HCT116 (cell line): ENCODE results near the gene SLC27A5. TPM values are rescaled to one million over a fixed set of nuclear protein-coding genes. Genes with fewer than 3 reads are reported as not detected.

ENCODE experiments used
- ATAC-seq: fragments of 200-7000 bp; cut with Tn5 transposase; 2 replicates; pipeline ENCODE4 v1.9.1; 2020; ENCODE audit warnings: mild to moderate bottlenecking, moderate library complexity
- BruUV-seq: library from RNA; stranded (reverse); fragments of 400-500 nt; replicated peaks from 2 replicates; lab custom pipeline; 2021; lab: Mats Ljungman, UMichigan
- CTCF ChIA-PET: fragments of 300-600 bp; sonication (Branson Sonifier 250); formaldehyde crosslinking; loops from one replicate; lab custom pipeline; 2021; ENCODE audit warnings: antibody characterized with exemption; lab: Charles Lee
- POLR2A ChIA-PET: fragments of 300-600, 350-600 bp; sonication (Branson Sonifier 250); formaldehyde crosslinking; loops from one replicate; lab custom pipeline; 2021; ENCODE audit warnings: antibody characterized with exemption; lab: Charles Lee
- RAD21 ChIA-PET, 2 experiments: fragments of 300-600 bp; sonication (Branson Sonifier 250); formaldehyde crosslinking; loops; one replicate each; lab custom pipeline; 2023; ENCODE audit warnings: low total read pairs in 2 of 2; ENCODE audit not compliant: uncharacterized antibody in 2 of 2, unreplicated experiment in 2 of 2, low non-redundant PET in 1 of 2; lab: Charles Lee
- DNase-seq: peaks from one replicate; pipeline ENCODE4 v3.0.0-alpha.2; 2010; ENCODE audit warnings: low read depth, low spot score
- H2AFZ ChIP-seq: fragments of 200-600 bp; shearing (Covaris generic), sonication (generic); 2 replicates; pipeline ENCODE4 v1.6.1; 2017; ENCODE audit warnings: low read depth, mixed run types, mixed read lengths, antibody characterized with exemption, low read length; ENCODE audit not compliant: poor library complexity, severe bottlenecking
- H3K27ac ChIP-seq: 2 replicates; pipeline ENCODE4 v1.5.1; 2012; ENCODE audit warnings: low read depth, low read length
- H3K27me3 ChIP-seq: fragments of 200-600 bp; sonication (generic); 2 replicates; pipeline ENCODE4 v1.6.1; 2016; ENCODE audit warnings: mixed run types, low read length, mixed read lengths; ENCODE audit not compliant: insufficient read depth
- H3K36me3 ChIP-seq, 2 experiments: fragments of 200-500 bp in 1 of 2; fragments of 200-600 bp in 1 of 2; sonication (Bioruptor generic) in 1 of 2; sonication (generic) in 1 of 2; 2 replicates each; pipeline versions ENCODE4 v1.5.1 to v1.6.1; 2014 to 2016; ENCODE audit warnings: low read length in 2 of 2, inconsistent platforms in 1 of 2, mixed read lengths in 1 of 2, mixed run types in 1 of 2; ENCODE audit not compliant: insufficient read depth in 2 of 2, control insufficient read depth in 1 of 2
- H3K4me1 ChIP-seq, 2 experiments: fragments of 200-600 bp in 1 of 2; sonication (generic) in 1 of 2; 2 replicates each; pipeline versions ENCODE4 v1.5.1 to v1.6.1; 2012 to 2017; ENCODE audit warnings: low read length in 2 of 2, inconsistent platforms in 1 of 2, mild to moderate bottlenecking in 1 of 2, mixed read lengths in 1 of 2, mixed run types in 1 of 2, moderate library complexity in 1 of 2; ENCODE audit not compliant: insufficient read depth in 2 of 2, control insufficient read depth in 1 of 2
- H3K4me2 ChIP-seq: fragments of 200-600 bp; sonication (generic); 2 replicates; pipeline ENCODE4 v1.6.1; 2017; ENCODE audit warnings: mixed run types, low read length, mixed read lengths
- H3K4me3 ChIP-seq, 2 experiments: fragments of 200-600 bp in 1 of 2; sonication (generic) in 1 of 2; replicated peaks in 1 of 2; 2 replicates each; pipeline ENCODE4 v1.5.1; 2011 to 2016; ENCODE audit warnings: low read length in 2 of 2, control low read depth in 1 of 2, low read depth in 1 of 2, mild to moderate bottlenecking in 1 of 2, mixed read lengths in 1 of 2, mixed run types in 1 of 2
- H3K79me2 ChIP-seq: fragments of 200-600 bp; sonication (generic); 2 replicates; pipeline ENCODE4 v1.6.1; 2017; ENCODE audit warnings: mild to moderate bottlenecking, mixed run types, low read length, moderate library complexity, mixed read lengths; ENCODE audit not compliant: insufficient read depth
- H3K9ac ChIP-seq: fragments of 200-600 bp; sonication (generic); 2 replicates; pipeline ENCODE4 v1.6.1; 2016; ENCODE audit warnings: low read length, mixed read lengths
- H3K9me2 ChIP-seq: fragments of 200-600 bp; sonication (generic), shearing (Covaris generic); 2 replicates; pipeline ENCODE4 v1.6.1; 2017; ENCODE audit warnings: mixed run types, mild to moderate bottlenecking, moderate library complexity; ENCODE audit not compliant: insufficient read depth
- H3K9me3 ChIP-seq, 2 experiments: fragments of 200-500 bp in 1 of 2; fragments of 200-600 bp in 1 of 2; sonication (Bioruptor generic) in 1 of 2; sonication (generic) in 1 of 2; 2 replicates each; pipeline ENCODE4 v1.6.1; 2014 to 2017; ENCODE audit warnings: low read length in 2 of 2, mixed read lengths in 2 of 2, inconsistent platforms in 1 of 2, low read depth in 1 of 2, mild to moderate bottlenecking in 1 of 2, mixed run types in 1 of 2, moderate library complexity in 1 of 2; ENCODE audit not compliant: control insufficient read depth in 1 of 2, insufficient read depth in 1 of 2
- H4K20me1 ChIP-seq: fragments of 200-600 bp; sonication (generic), shearing (Covaris generic); 2 replicates; pipeline ENCODE4 v1.6.1; 2017; ENCODE audit warnings: mixed run types, mild to moderate bottlenecking, moderate library complexity; ENCODE audit not compliant: insufficient read depth
- CBX3 ChIP-seq: IDR thresholded peaks from 2 replicates; pipeline ENCODE4 v1.6.1; 2012; ENCODE audit warnings: low read depth
- ELF1 ChIP-seq: IDR thresholded peaks from 2 replicates; pipeline ENCODE4 v1.6.1; 2012; ENCODE audit warnings: low read depth, borderline replicate concordance
- ZNF274 ChIP-seq: fragments of 200-500 bp; sonication (Bioruptor generic); IDR thresholded peaks from 2 replicates; pipeline ENCODE4 v1.6.1; 2014; ENCODE audit warnings: mild to moderate bottlenecking, low read depth, low read length, inconsistent platforms
- intact Hi-C: fragments of 100-400 bp; cut with micrococcal nuclease; formaldehyde crosslinking; loops from 2 replicates; pipeline ENCODE4 v1.10.0; 2022
- total RNA-seq: library from RNA; stranded (reverse); gene quantifications from one replicate; pipeline ENCODE4 v1.2.1, GENCODE V29; 2021; ENCODE audit not compliant: unreplicated experiment
- TF ChIP-seq, protein P1 (sequence below), 3 experiments: fragments of 200-600 bp in 1 of 3; sonication (generic) in 1 of 3; IDR thresholded peaks in 2 of 3; conservative IDR thresholded peaks in 1 of 3; 2 replicates each; pipeline ENCODE4 v1.5.1; 2012 to 2017; ENCODE audit warnings: low read depth in 2 of 3, low read length in 2 of 3, antibody characterized with exemption in 1 of 3, borderline replicate concordance in 1 of 3, control low read depth in 1 of 3, mild to moderate bottlenecking in 1 of 3, mixed read lengths in 1 of 3, mixed run types in 1 of 3, moderate library complexity in 1 of 3; ENCODE audit not compliant: insufficient read depth in 1 of 3

The SLC27A5 gene
- total RNA-seq, 1 experiment from 2014 or later, result 27.1 TPM

GRCh38 chr19:58514564-58515022, 2.8 kb upstream of the SLC27A5 start:
- RAD21 ChIA-PET, result interaction anchor here in 1 of 2 experiments (1.0 kb wide), 1 partner anchor 40 kb away, joined by 3 read pairs; the partner anchor contains the start of gene CHMP2A
- peaks cover 51% of the 10 kb centered on the region for H3K79me2 ChIP-seq
- BruUV-seq, result no TSS peak
- H3K4me3 ChIP-seq, result peak overlapping the region; percentile 78 to 91
- POLR2A ChIA-PET, result interaction anchor here (0.9 to 2.1 kb wide), 7 partner anchors 15 to 286 kb away, joined by 3 to 10 read pairs (median 6); partner anchors contain the start of genes CHMP2A, ZNF446 and ZNF544
- H3K4me2 ChIP-seq, result peak overlapping the region; percentile 98
- H3K4me1 ChIP-seq, result peaks cover 11 to 32% of the 10 kb centered on the region in 2 experiments
- H3K9me3 ChIP-seq, result no peaks in the 10 kb centered on the region
- H2AFZ ChIP-seq, result no peak overlapping the region
- ATAC-seq (no peak), DNase-seq (no peak)
- no peaks in the 10 kb centered on the region for H3K9me2 ChIP-seq
- intact Hi-C loops, result loop anchor here (5.0 kb wide), 2 partner anchors 187 to 297 kb away; partner anchors contain the start of gene ZSCAN22
- peaks cover 2 to 17% of the 10 kb centered on the region in 2 experiments; a peak in 2 of 4 replicates for H3K36me3 ChIP-seq
- CTCF ChIA-PET, result interaction anchor here (0.6 to 1.6 kb wide), 11 partner anchors 8 to 1194 kb away, joined by 3 to 11 read pairs (median 5); partner anchors contain the start of genes TRIM28, ZNF497 and ZNF543
- H3K27me3 ChIP-seq, result no peaks in the 10 kb centered on the region
- TF ChIP-seq, protein P1, sequence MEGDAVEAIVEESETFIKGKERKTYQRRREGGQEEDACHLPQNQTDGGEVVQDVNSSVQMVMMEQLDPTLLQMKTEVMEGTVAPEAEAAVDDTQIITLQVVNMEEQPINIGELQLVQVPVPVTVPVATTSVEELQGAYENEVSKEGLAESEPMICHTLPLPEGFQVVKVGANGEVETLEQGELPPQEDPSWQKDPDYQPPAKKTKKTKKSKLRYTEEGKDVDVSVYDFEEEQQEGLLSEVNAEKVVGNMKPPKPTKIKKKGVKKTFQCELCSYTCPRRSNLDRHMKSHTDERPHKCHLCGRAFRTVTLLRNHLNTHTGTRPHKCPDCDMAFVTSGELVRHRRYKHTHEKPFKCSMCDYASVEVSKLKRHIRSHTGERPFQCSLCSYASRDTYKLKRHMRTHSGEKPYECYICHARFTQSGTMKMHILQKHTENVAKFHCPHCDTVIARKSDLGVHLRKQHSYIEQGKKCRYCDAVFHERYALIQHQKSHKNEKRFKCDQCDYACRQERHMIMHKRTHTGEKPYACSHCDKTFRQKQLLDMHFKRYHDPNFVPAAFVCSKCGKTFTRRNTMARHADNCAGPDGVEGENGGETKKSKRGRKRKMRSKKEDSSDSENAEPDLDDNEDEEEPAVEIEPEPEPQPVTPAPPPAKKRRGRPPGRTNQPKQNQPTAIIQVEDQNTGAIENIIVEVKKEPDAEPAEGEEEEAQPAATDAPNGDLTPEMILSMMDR (IDR thresholded peaks at IDR 0.05 in 2 of 3, conservative IDR thresholded peaks at IDR 0.05 in 1 of 3; ENCODE audit: borderline replicate concordance in 1 of 3, insufficient read depth in 1 of 3, low read depth in 2 of 3, low read length in 2 of 3), result no peak
- TF ChIP-seq ZNF274 (no peak), CBX3 (no peak), ELF1 (no peak)
- H4K20me1 ChIP-seq, result no peaks in the 10 kb centered on the region
- peak overlapping the region; percentile 95 for H3K9ac ChIP-seq
- H3K27ac ChIP-seq, result peak overlapping the region; percentile 80
